ENCODE data around the gene BCL2L11. TPM values are rescaled to one million over a fixed set of nuclear protein-coding genes. Genes with fewer than 3 reads are reported as not detected.
A peak's percentile ranks its signal among the peaks of the same experiment; 100 is the strongest.

The BCL2L11 gene
- total RNA-seq, 1 donor from 2014 or later = 8.4 TPM

GRCh38 chr2:111186121-111186715, 65.5 kb downstream of the BCL2L11 start:
- DNase-seq = no peak
- peaks cover 14% of the 10 kb centered on the region for H3K4me1 ChIP-seq
- TF ChIP-seq CTCF (IDR thresholded peaks at IDR 0.05; ENCODE audit: borderline replicate concordance) = no peak
- intact Hi-C loops (cut with micrococcal nuclease) = no loop called here
- H3K27ac ChIP-seq (replicated peaks) = peak overlapping the region; percentile 77
- no peaks in the 10 kb centered on the region for H3K9me3 ChIP-seq (replicated peaks)
- no peaks in the 10 kb centered on the region for H3K27me3 ChIP-seq (ENCODE audit: low read depth)
- H3K36me3 ChIP-seq = no peaks in the 10 kb centered on the region
- H3K4me3 ChIP-seq = no peak overlapping the region

- Histone ChIP-seq H3K27ac (replicated peaks) (no peak overlapping the region), H3K4me3 (no peak overlapping the region), H3K27me3 (ENCODE audit: low read depth) (no peaks in the 10 kb centered on the region), H3K36me3 (no peaks in the 10 kb centered on the region), H3K9me3 (replicated peaks) (no peaks in the 10 kb centered on the region), H3K4me1 (peaks cover 14% of the 10 kb centered on the region)
- DNase-seq = no peak
- intact Hi-C loops (cut with micrococcal nuclease) = no loop called here
- TF ChIP-seq CTCF (IDR thresholded peaks at IDR 0.05; ENCODE audit: borderline replicate concordance) = no peak
Measured at GRCh38 chr2:111186933-111187332, 66.2 kb downstream of the BCL2L11 start.

- Histone ChIP-seq H3K27ac (replicated peaks) (no peak overlapping the region), H3K4me1 (peaks cover 14% of the 10 kb centered on the region), H3K9me3 (replicated peaks) (no peaks in the 10 kb centered on the region), H3K27me3 (ENCODE audit: low read depth) (no peaks in the 10 kb centered on the region), H3K36me3 (no peaks in the 10 kb centered on the region), H3K4me3 (no peak overlapping the region)
- no peak for TF ChIP-seq CTCF (IDR thresholded peaks at IDR 0.05; ENCODE audit: borderline replicate concordance)
- intact Hi-C loops (cut with micrococcal nuclease) = no loop called here
- no peak for DNase-seq
Measured at GRCh38 chr2:111188681-111189080, 68.0 kb downstream of the BCL2L11 start.

GRCh38 chr2:111189106-111189505, 68.4 kb downstream of the BCL2L11 start:
- Histone ChIP-seq H3K36me3 (no peaks in the 10 kb centered on the region), H3K27me3 (ENCODE audit: low read depth) (no peaks in the 10 kb centered on the region), H3K9me3 (replicated peaks) (no peaks in the 10 kb centered on the region), H3K4me1 (peaks cover 14% of the 10 kb centered on the region), H3K27ac (replicated peaks) (no peak overlapping the region), H3K4me3 (no peak overlapping the region)
- TF ChIP-seq CTCF (IDR thresholded peaks at IDR 0.05; ENCODE audit: borderline replicate concordance) = no peak
- intact Hi-C loops (cut with micrococcal nuclease) = no loop called here
- DNase-seq = no peak

GRCh38 chr2:111190816-111191540, 70.3 kb downstream of the BCL2L11 start:
- intact Hi-C loops (cut with micrococcal nuclease) = no loop called here
- no peaks in the 10 kb centered on the region for H3K9me3 ChIP-seq (replicated peaks)
- no peak for TF ChIP-seq CTCF (IDR thresholded peaks at IDR 0.05; ENCODE audit: borderline replicate concordance)
- no peaks in the 10 kb centered on the region for H3K27me3 ChIP-seq (ENCODE audit: low read depth)
- H3K4me1 ChIP-seq = peaks cover 5% of the 10 kb centered on the region
- H3K36me3 ChIP-seq = no peaks in the 10 kb centered on the region
- no peak for DNase-seq
- H3K4me3 ChIP-seq = no peak overlapping the region
- no peak overlapping the region for H3K27ac ChIP-seq (replicated peaks)

Measured in left ventricle myocardium inferior (tissue), 1 donor.